ENCODE results near the gene VAMP7.
"Not testable (repeated sequence)": the region's sequence is repeated elsewhere in the genome, so short reads cannot be mapped to it uniquely, and the experiment has no call there.

Gene VAMP7

GRCh38 chrX:155923200-155923599 lies 42.1 kb downstream of the VAMP7 start:
- DNase-seq: no peak

DNA sequence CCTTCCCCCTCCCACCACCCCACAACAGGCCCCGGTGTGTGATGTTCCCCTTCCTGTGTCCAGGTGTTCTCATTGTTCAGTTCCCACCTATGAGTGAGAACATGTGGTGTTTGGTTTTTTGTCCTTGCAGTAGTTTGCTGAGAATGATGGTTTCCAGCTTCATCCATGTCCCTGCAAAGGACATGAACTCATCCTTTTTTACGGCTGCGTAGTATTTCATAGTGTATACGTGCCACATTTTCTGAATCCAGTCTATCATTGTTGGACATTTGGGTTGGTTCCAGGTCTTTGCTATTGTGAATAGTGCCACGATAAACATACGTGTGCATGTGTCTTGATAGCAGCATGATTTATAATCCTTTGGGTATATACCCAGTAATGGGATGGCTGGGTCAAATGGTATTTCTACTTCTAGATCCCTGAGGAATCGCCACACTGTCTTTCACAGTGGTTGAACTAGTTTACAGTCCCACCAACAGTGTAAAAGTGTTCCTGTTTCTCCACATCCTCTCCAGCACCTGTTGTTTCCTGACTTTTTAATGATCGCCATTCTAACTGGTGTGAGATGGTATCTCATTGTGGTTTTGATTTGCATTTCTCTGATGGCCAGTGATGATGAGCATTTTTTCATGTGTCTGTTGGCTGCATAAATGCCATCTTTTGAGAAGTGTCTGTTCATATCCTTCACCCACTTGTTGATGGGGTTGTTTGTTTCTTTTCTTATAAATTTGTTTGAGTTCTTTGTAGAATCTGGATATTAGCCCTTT lies 49.9 kb downstream of the VAMP7 start:
- DNase-seq: not testable (repeated sequence)

GRCh38 chrX:155938132-155938531 lies 57.0 kb downstream of the VAMP7 start:
- no peak for DNase-seq

DNA sequence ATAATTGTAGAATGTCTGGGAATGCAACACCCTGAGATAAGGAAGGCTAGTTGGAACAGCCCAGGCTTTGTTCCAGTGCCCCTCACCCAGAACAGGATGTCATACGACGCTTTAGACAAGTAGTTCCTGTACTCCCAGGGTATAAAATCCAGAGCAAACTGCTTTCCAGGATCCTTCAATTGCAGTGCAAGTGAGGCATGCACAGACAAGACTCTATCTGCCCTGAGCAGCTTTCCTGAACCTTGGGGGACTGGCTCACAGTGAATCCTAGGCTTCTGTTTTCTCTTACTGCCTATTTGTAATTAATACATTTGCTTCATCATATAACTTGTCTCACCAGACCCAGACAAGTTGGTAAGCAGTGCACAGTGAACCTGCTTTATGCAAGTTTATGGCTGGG lies 68.0 kb downstream of the VAMP7 start:
- DNase-seq: no peak

- no peak for DNase-seq
Observed at GRCh38 chrX:155951237-155951789, 70.2 kb downstream of the VAMP7 start.

- no peak for DNase-seq
Observed at GRCh38 chrX:155953055-155953454, 71.9 kb downstream of the VAMP7 start.

GRCh38 chrX:155954793-155955192 lies 73.6 kb downstream of the VAMP7 start:
- no peak for DNase-seq

- DNase-seq: no peak
Observed at GRCh38 chrX:155956099-155956498, 75.0 kb downstream of the VAMP7 start.

DNA sequence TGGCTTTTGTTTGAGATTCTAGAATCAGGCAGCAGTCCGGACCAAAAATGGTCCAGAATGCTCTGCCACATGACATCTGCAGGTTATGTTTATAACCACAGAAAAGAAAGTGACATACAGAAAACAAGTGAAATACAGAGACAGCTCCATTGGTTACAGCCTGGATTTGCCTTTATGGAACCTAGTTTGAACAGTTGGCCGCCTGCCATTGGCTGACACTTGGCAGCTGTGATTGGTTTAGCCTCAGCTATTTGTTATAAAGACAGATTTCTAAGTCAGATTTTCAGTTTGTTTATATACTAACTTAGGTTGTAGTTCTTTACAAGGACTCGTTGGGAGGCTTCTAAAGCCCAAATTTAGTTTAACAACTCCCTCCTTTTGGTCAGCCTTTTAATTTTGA lies 75.5 kb downstream of the VAMP7 start:
- DNase-seq: no peak

DNA sequence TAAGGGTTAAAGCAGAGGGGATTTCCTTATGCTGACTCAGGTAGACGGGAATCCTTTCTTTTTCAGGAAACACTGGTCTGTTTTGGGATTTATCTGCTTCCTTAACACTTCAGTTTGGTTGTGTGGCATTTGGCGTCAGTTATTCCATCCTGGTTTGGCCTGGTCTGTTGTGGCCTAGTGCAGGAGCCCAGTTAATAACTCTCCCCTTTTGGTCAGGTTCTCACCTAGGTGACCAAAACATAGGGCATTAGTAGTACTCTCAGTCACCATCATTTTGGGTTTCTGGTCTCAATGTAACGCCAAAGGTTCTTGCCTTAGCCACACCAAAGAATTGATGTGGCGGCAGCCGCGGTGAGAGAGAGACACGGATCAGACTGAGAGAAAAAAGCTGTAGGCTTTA lies 76.7 kb downstream of the VAMP7 start:
- no peak for DNase-seq

DNA sequence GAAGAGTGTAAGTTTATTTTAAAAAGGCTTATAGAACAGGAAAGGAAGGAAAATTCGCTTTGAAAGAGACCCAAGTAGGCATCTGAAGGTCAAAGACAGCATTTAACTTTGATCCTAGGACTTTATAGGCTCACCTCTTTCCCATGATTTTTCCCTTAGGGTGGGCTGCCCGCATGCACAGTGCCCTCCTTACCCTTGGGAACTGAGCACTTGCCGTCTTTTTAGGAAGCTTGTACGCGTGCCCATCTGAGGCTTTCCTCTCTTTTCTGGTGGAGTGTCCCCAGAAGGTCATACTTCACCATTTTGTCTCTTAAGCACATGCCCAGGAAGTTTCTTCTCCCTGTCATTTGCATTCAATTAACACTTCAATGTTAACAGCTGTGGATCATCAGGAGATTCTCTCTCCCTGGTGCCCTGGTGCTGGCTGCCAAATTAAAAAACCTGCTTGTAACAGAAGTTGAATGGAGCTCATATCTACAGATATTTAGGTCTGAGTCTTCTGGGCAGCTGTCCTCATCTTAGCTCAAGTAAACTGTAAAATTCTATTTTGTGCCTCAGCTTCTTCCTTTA lies 78.0 kb downstream of the VAMP7 start:
- no peak for DNase-seq

GRCh38 chrX:155962906-155963305 lies 81.8 kb downstream of the VAMP7 start:
- DNase-seq: no peak

DNA sequence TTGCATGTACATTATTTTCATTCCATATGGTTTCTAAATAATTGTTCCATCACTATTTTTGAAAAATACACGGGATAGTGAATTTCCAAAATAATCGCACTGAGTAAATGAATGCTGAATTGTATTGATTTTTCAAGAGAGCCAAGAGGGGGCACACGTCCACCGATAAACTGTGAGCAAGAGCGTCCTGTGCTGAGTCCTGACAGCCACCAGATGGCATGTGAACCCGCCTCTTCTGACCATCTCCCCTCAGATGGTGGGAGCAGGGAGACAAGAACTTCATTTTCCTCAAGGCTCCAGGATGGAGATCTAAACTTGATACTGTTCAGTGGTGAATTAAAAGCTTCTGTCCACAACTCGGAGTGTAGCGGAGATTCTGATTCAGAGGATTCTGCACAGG lies 85.7 kb downstream of the VAMP7 start:
- DNase-seq: peak; percentile 1

DNA sequence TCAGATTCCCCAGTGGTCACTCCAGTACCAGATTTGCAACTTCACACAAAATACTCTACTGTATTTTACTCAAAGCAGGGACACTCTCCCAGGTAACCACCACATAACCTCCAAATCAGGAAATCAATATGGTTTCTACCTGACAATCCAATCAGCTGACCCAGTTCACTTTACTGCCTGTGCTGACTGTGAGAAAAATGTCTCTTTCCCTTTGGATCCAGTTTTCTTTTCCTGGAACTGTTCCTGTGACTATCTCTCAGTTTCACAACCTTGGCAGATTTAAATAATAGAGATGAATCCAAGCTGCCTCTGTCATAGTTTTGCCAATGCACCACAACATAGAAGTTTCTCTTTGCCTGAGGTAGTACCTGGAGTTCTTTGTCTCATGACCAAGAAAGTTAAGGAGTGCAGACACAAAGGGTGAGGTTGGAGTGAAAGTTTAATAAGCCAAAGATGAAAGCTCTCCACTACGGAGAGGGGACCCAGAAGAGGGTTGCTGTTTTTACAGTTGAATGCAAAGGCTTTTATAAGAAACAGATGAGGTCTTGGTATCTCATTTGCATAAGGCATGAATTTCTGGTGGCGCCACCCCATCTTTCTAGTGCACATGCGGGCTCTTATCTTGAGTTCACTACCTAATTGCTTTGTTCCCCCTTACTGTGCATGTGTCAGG lies 86.6 kb downstream of the VAMP7 start:
- DNase-seq: no peak

GRCh38 chrX:155968326-155968661 lies 87.1 kb downstream of the VAMP7 start:
- no peak for DNase-seq

GRCh38 chrX:155968791-155969190 lies 87.6 kb downstream of the VAMP7 start:
- no peak for DNase-seq

DNA sequence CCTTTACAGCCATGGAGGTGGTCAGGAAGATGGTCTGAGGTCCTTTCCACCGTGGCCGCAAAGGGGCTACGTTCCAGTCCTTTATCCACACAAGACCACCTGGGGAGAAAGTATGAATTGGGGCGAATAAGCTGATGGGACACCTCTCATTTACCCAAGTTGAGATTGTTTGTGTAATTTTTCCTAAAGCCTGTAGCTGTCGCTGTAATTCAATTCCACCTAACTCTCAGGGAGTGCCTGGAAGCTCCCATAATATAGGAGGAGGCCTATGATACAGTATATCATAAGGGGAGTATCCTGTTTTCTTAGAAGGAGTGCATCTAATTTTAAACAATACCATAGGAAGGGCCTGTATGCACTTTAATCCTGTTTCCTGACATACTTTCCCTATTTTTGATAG lies 90.5 kb downstream of the VAMP7 start:
- not testable (repeated sequence) for DNase-seq

GRCh38 chrX:155972241-155972640 lies 91.1 kb downstream of the VAMP7 start:
- DNase-seq: not testable (repeated sequence)

- DNase-seq: no peak
Observed at GRCh38 chrX:155983326-155983725, 102.2 kb downstream of the VAMP7 start.

- no peak for DNase-seq
Observed at GRCh38 chrX:155985208-155985607, 104.1 kb downstream of the VAMP7 start.

DNA sequence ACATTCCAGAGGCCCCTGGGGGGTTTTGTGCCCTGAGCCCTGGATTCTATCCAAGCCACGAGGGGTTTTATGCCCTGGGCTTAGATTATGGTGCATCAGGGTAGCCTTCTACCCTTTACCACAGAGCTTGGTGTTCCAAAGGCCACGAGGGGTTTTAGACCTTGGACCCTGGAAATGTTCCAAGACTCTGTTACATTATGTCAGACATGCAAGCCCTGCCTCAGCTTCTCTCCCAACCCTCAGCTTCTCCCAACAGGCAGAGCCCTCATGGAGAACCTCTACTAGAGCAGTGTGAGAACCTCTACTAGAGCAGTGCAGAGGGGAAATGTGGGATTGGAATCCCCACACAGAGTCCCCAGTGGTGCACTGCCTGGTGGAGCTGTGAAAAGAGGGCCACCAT lies 105.8 kb downstream of the VAMP7 start:
- DNase-seq: not testable (repeated sequence)

DNA sequence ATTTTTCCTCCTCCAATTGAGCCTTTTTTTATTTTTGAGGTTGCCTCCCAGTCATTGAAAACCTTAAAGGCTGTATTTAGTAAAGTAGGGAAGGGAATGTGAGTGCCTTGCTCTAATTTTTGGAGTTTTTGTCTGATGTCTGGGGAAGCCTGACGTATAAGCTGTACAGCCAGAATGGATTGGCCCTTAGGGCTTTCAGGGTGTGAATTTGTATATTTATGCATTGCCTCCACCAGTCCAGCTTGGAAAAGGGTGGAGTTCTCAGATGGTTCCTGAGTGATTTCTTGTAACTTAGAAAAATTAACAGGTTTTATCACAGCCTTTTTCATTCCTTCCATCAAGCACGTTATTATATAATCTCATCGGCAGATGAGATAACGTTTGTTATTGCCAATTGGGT lies 107.7 kb downstream of the VAMP7 start:
- no peak for DNase-seq
